DMS153 (cell line): ENCODE data around the gene RASD2.
A peak's percentile ranks its signal among the peaks of the same experiment; 100 is the strongest.

Source experiments
- DNase-seq: peaks from one replicate; lab custom pipeline; 2025; lab: John Stamatoyannopoulos, UW

Gene RASD2

GRCh38 chr22:35518811-35519210 lies 21.8 kb upstream of the RASD2 start:
- no peak for DNase-seq

GRCh38 chr22:35519306-35520000 lies 21.2 kb upstream of the RASD2 start:
- no peak for DNase-seq

- DNase-seq = no peak
Observed at GRCh38 chr22:35521358-35522224, 19.0 kb upstream of the RASD2 start.

- no peak for DNase-seq
Observed at GRCh38 chr22:35522225-35523149, 18.1 kb upstream of the RASD2 start.

- peak; percentile 83 for DNase-seq
Observed at GRCh38 chr22:35523167-35523947, 17.3 kb upstream of the RASD2 start.

- peak; percentile 66 for DNase-seq
Observed at GRCh38 chr22:35524966-35525686, 15.5 kb upstream of the RASD2 start.

- DNase-seq = no peak
Observed at GRCh38 chr22:35525687-35526332, 14.8 kb upstream of the RASD2 start.

- DNase-seq = no peak
Observed at GRCh38 chr22:35526333-35526979, 14.2 kb upstream of the RASD2 start.

GRCh38 chr22:35528927-35529326 lies 11.7 kb upstream of the RASD2 start:
- DNase-seq = no peak

- no peak for DNase-seq
Observed at GRCh38 chr22:35530700-35531099, 9.9 kb upstream of the RASD2 start.

GRCh38 chr22:35531202-35531601 lies 9.4 kb upstream of the RASD2 start:
- DNase-seq = no peak

- no peak for DNase-seq
Observed at GRCh38 chr22:35531676-35532075, 9.0 kb upstream of the RASD2 start.

- DNase-seq = no peak
Observed at GRCh38 chr22:35533365-35534029, 7.1 kb upstream of the RASD2 start.

- DNase-seq = no peak
Observed at GRCh38 chr22:35534091-35534490, 6.5 kb upstream of the RASD2 start.

- DNase-seq = no peak
Observed at GRCh38 chr22:35537232-35537631, 3.4 kb upstream of the RASD2 start.

GRCh38 chr22:35538801-35539321 lies 1.8 kb upstream of the RASD2 start:
- no peak for DNase-seq

- no peak for DNase-seq
Observed at GRCh38 chr22:35539487-35539886, 1.1 kb upstream of the RASD2 start.

GRCh38 chr22:35539910-35540594 lies 579 bp upstream of the RASD2 start:
- DNase-seq = no peak
